ENCODE data around the gene THSD4. TPM values are rescaled to one million over a fixed set of nuclear protein-coding genes. Genes with fewer than 3 reads are reported as not detected.

The THSD4 gene
- total RNA-seq, 1 donor from 2014 or later = 73.5 TPM

- no peak for DNase-seq (ENCODE audit: low read depth)
- TF ChIP-seq CTCF (conservative IDR thresholded peaks at IDR 0.05; ENCODE audit: low read depth, low read length) = no peak
- H3K4me3 ChIP-seq (ENCODE audit: low read depth, low read length) = no peak overlapping the region
Measured at GRCh38 chr15:71702496-71702895, 587.2 kb downstream of the THSD4 start.

GRCh38 chr15:71705151-71705550 lies 589.9 kb downstream of the THSD4 start:
- no peak overlapping the region for H3K4me3 ChIP-seq (ENCODE audit: low read depth, low read length)
- no peak for TF ChIP-seq CTCF (conservative IDR thresholded peaks at IDR 0.05; ENCODE audit: low read depth, low read length)
- DNase-seq (ENCODE audit: low read depth) = no peak

- no peak overlapping the region for H3K4me3 ChIP-seq (ENCODE audit: low read depth, low read length)
- TF ChIP-seq CTCF (conservative IDR thresholded peaks at IDR 0.05; ENCODE audit: low read depth, low read length) = no peak
- DNase-seq (ENCODE audit: low read depth) = no peak
Measured at GRCh38 chr15:71706461-71707229, 591.4 kb downstream of the THSD4 start.

GRCh38 chr15:71707230-71708050 lies 592.2 kb downstream of the THSD4 start:
- no peak for TF ChIP-seq CTCF (conservative IDR thresholded peaks at IDR 0.05; ENCODE audit: low read depth, low read length)
- no peak for DNase-seq (ENCODE audit: low read depth)
- H3K4me3 ChIP-seq (ENCODE audit: low read depth, low read length) = no peak overlapping the region

- no peak overlapping the region for H3K4me3 ChIP-seq (ENCODE audit: low read depth, low read length)
- TF ChIP-seq CTCF (conservative IDR thresholded peaks at IDR 0.05; ENCODE audit: low read depth, low read length) = no peak
- no peak for DNase-seq (ENCODE audit: low read depth)
Measured at GRCh38 chr15:71708051-71708429, 592.8 kb downstream of the THSD4 start.

GRCh38 chr15:71708741-71709140 lies 593.5 kb downstream of the THSD4 start:
- TF ChIP-seq CTCF (conservative IDR thresholded peaks at IDR 0.05; ENCODE audit: low read depth, low read length) = no peak
- DNase-seq (ENCODE audit: low read depth) = no peak
- H3K4me3 ChIP-seq (ENCODE audit: low read depth, low read length) = no peak overlapping the region

All from epithelial cell of proximal tubule (primary cell).